Measurements from ENCODE around the gene GJC1.
"Not testable (repeated sequence)": the region's sequence is repeated elsewhere in the genome, so short reads cannot be mapped to it uniquely, and the experiment has no call there.

DNA sequence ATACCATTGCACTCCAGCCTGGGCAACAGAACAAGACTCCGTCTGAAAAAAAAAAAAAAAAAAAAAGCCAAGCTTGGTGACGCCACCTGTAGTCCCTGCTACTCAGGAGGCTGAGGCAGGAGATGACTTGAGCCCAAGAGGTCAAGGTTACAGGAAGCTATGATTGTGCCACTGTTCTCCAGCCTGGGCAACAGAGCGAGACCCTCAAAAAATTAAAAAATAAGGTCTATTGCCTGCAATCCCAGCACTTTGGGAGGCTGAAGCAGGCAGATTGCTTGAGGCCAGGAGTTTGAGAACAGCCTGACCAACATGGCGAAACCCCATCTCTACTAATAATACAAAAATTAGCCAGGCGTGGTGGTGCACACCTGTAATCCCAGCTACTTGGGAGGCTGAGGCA, 74.9 kb downstream of the GJC1 start:
- TF ChIP-seq, protein P1, sequence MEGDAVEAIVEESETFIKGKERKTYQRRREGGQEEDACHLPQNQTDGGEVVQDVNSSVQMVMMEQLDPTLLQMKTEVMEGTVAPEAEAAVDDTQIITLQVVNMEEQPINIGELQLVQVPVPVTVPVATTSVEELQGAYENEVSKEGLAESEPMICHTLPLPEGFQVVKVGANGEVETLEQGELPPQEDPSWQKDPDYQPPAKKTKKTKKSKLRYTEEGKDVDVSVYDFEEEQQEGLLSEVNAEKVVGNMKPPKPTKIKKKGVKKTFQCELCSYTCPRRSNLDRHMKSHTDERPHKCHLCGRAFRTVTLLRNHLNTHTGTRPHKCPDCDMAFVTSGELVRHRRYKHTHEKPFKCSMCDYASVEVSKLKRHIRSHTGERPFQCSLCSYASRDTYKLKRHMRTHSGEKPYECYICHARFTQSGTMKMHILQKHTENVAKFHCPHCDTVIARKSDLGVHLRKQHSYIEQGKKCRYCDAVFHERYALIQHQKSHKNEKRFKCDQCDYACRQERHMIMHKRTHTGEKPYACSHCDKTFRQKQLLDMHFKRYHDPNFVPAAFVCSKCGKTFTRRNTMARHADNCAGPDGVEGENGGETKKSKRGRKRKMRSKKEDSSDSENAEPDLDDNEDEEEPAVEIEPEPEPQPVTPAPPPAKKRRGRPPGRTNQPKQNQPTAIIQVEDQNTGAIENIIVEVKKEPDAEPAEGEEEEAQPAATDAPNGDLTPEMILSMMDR (IDR thresholded peaks at IDR 0.05): not testable (repeated sequence)
- not testable (repeated sequence) for TF ChIP-seq POLR2A, EP300 (IDR thresholded peaks at IDR 0.05)

All from tibial nerve (tissue), 4 donors.